HepG2 (cell line): ENCODE data around the gene HEY2.

Experiments
- RAD21 ChIP-seq: fragments of 450-650 bp; formaldehyde crosslinking; IDR thresholded peaks from 2 replicates; pipeline ENCODE4 v1.5.0; 2020; ENCODE audit warnings: mild to moderate bottlenecking
- SMAD9 ChIP-seq: sonication (generic); formaldehyde crosslinking; IDR thresholded peaks from 2 replicates; pipeline ENCODE4 v1.5.1; 2020; ENCODE audit warnings: mild to moderate bottlenecking, missing genetic modification reagents
- ZNF24 ChIP-seq: fragments of 450-650 bp; IDR thresholded peaks from 2 replicates; pipeline ENCODE4 v1.6.1; 2017; ENCODE audit warnings: antibody characterized with exemption, mild to moderate bottlenecking
- ZNF792 ChIP-seq: IDR thresholded peaks from 2 replicates; pipeline ENCODE4 v1.6.1; 2016

GRCh38 chr6:125749865-125750691 is 646 bp downstream of the HEY2 start:
- TF ChIP-seq ZNF24 (no peak), ZNF792 (CRISPR knock-in tag) (no peak), RAD21 (CRISPR knock-in tag) (no peak), SMAD9 (CRISPR knock-in tag) (no peak)
